ENCODE results near the gene THSD7B.
"Not testable (repeated sequence)": the region's sequence is repeated elsewhere in the genome, so short reads cannot be mapped to it uniquely, and the experiment has no call there.

The THSD7B gene

GRCh38 chr2:137262594-137262993 is 497.2 kb downstream of the THSD7B start:
- DNase-seq = no peak

GRCh38 chr2:137287913-137288639 is 522.7 kb downstream of the THSD7B start:
- no peak for DNase-seq

GRCh38 chr2:137291836-137292570 is 526.7 kb downstream of the THSD7B start:
- no peak for DNase-seq

GRCh38 chr2:137298377-137298776 is 533.0 kb downstream of the THSD7B start:
- DNase-seq = no peak

- DNase-seq = no peak
These were observed 535.6 kb downstream of the THSD7B start for GRCh38 chr2:137300987-137301386.

GRCh38 chr2:137302957-137303356 is 537.6 kb downstream of the THSD7B start:
- no peak for DNase-seq

- no peak for DNase-seq
These were observed 550.7 kb downstream of the THSD7B start for GRCh38 chr2:137316075-137316474.

- no peak for DNase-seq
These were observed 556.2 kb downstream of the THSD7B start for GRCh38 chr2:137321566-137321965.

- not testable (repeated sequence) for DNase-seq
These were observed 566.2 kb downstream of the THSD7B start for GRCh38 chr2:137331562-137331961.

- DNase-seq = no peak
These were observed 568.2 kb downstream of the THSD7B start for GRCh38 chr2:137333386-137334165.

GRCh38 chr2:137336067-137336466 is 570.7 kb downstream of the THSD7B start:
- no peak for DNase-seq

- no peak for DNase-seq
These were observed 573.7 kb downstream of the THSD7B start for GRCh38 chr2:137339051-137339450.

GRCh38 chr2:137345994-137346393 is 580.6 kb downstream of the THSD7B start:
- DNase-seq = no peak

- no peak for DNase-seq
These were observed 583.0 kb downstream of the THSD7B start for GRCh38 chr2:137348301-137348700.

- no peak for DNase-seq
These were observed 592.3 kb downstream of the THSD7B start for GRCh38 chr2:137357634-137358033.

GRCh38 chr2:137367361-137367760 is 602.0 kb downstream of the THSD7B start:
- DNase-seq = no peak

- no peak for DNase-seq
These were observed 603.8 kb downstream of the THSD7B start for GRCh38 chr2:137369106-137369505.

- no peak for DNase-seq
These were observed 613.8 kb downstream of the THSD7B start for GRCh38 chr2:137379186-137379585.

GRCh38 chr2:137380610-137381009 is 615.3 kb downstream of the THSD7B start:
- no peak for DNase-seq

- no peak for DNase-seq
These were observed 616.4 kb downstream of the THSD7B start for GRCh38 chr2:137381731-137382130.

- DNase-seq = no peak
These were observed 618.0 kb downstream of the THSD7B start for GRCh38 chr2:137383391-137383790.

- DNase-seq = no peak
These were observed 621.7 kb downstream of the THSD7B start for GRCh38 chr2:137387044-137387443.

GRCh38 chr2:137405496-137405895 is 640.2 kb downstream of the THSD7B start:
- DNase-seq = no peak

GRCh38 chr2:137411585-137411984 is 646.2 kb downstream of the THSD7B start:
- DNase-seq = no peak
